Tibial artery (tissue), 4 donors: Measurements from ENCODE around the gene ZBTB40.

Experiments used
- DNase-seq, 2 donors: peaks; one replicate each; pipeline ENCODE4 v3.0.0-alpha.2; 2019
- H3K27ac ChIP-seq, 2 donors: fragments of 200-600 bp; sonication (generic) in 1 of 2; 1 replicate in 1 of 2; 2 replicates in 1 of 2; pipeline ENCODE4 v1.5.1; 2018 to 2019; ENCODE audit warnings: mild to moderate bottlenecking in 1 of 2
- H3K27me3 ChIP-seq, 2 donors: fragments of 200-600 bp; sonication (generic) in 1 of 2; one replicate each; pipeline versions ENCODE4 v1.5.1 to v1.6.0; 2016 to 2019
- H3K36me3 ChIP-seq, 3 donors: fragments of 200-600 bp; sonication (generic) in 2 of 3; one replicate each; pipeline ENCODE4 v1.5.1; 2016 to 2019; ENCODE audit warnings: mild to moderate bottlenecking in 2 of 3
- H3K4me1 ChIP-seq, 4 donors: fragments of 200-600 bp; sonication (generic) in 2 of 4; 1 replicate in 3 of 4; 2 replicates in 1 of 4; pipeline ENCODE4 v1.5.1; 2016 to 2019
- H3K4me3 ChIP-seq, 2 donors: fragments of 200-600 bp; sonication (generic) in 1 of 2; 1 replicate in 1 of 2; 2 replicates in 1 of 2; pipeline ENCODE4 v1.5.1; 2018 to 2019; ENCODE audit warnings: mild to moderate bottlenecking in 2 of 2
- H3K9me3 ChIP-seq, 3 donors: fragments of 200-600 bp; sonication (generic) in 1 of 3; one replicate each; pipeline ENCODE4 v1.5.1; 2016 to 2019
- CTCF ChIP-seq, 2 experiments: fragments of 200-600 bp in 1 of 2; fragments of 450-650 bp in 1 of 2; IDR thresholded peaks; one replicate each; pipeline ENCODE4 v1.5.1; 2017 to 2019; ENCODE audit warnings: antibody characterized with exemption in 2 of 2, mild to moderate bottlenecking in 1 of 2, moderate library complexity in 1 of 2
- intact Hi-C: fragments of 100-400 bp; cut with DNase I; formaldehyde crosslinking; loops from one replicate; pipeline ENCODE4 v1.15.0; 2023; ENCODE audit warnings: low total_unique reads

ZBTB40 gene

GRCh38 chr1:22451702-22452480, at the start of gene ZBTB40:
Gene ZBTB40 (plus strand): TSS chr1:22451851. CDS start chr1:22489949, 38,098 bp downstream.
- H3K27me3 ChIP-seq, result no peaks in the 10 kb centered on the region
- H3K9me3 ChIP-seq, result no peaks in the 10 kb centered on the region
- H3K4me3 ChIP-seq, result peak within 1 kb of the TSS; percentile 77 to 83
- peak in 1 of 2 experiments; percentile 4 for TF ChIP-seq CTCF (IDR thresholded peaks at IDR 0.05)
- peaks cover 0 to 64% (median 24%) of the 10 kb centered on the region in 4 donors for H3K4me1 ChIP-seq
- intact Hi-C loops, result loop anchor here (10.0 kb wide), 1 partner anchor 73 kb away; no protein-coding TSS in a partner anchor
- peak within 1 kb of the TSS; percentile 94 for H3K27ac ChIP-seq
- DNase-seq, result peak; percentile 96 to 99
- H3K36me3 ChIP-seq, result no peaks in the 10 kb centered on the region

- H3K9me3 ChIP-seq, result no peaks in the 10 kb centered on the region
- peaks cover 0 to 82% of the 10 kb centered on the region in 2 donors for H3K27me3 ChIP-seq
- no peak for TF ChIP-seq CTCF (IDR thresholded peaks at IDR 0.05)
- H3K4me3 ChIP-seq, result no peak overlapping the region
- intact Hi-C loops, result no loop called here
- H3K36me3 ChIP-seq, result no peaks in the 10 kb centered on the region
- H3K27ac ChIP-seq, result no peak overlapping the region
- H3K4me1 ChIP-seq, result no peaks in the 10 kb centered on the region
- no peak for DNase-seq
Measured at GRCh38 chr1:22402356-22403053, 49.1 kb upstream of the ZBTB40 start.

- Histone ChIP-seq H3K27me3 (peaks cover 0 to 81% of the 10 kb centered on the region in 2 donors), H3K36me3 (no peaks in the 10 kb centered on the region), H3K4me1 (no peaks in the 10 kb centered on the region), H3K4me3 (no peak overlapping the region), H3K27ac (no peak overlapping the region), H3K9me3 (no peaks in the 10 kb centered on the region)
- no peak for TF ChIP-seq CTCF (IDR thresholded peaks at IDR 0.05)
- intact Hi-C loops, result no loop called here
- no peak for DNase-seq
Measured at GRCh38 chr1:22404486-22404885, 47.2 kb upstream of the ZBTB40 start.

GRCh38 chr1:22406722-22407495, 44.7 kb upstream of the ZBTB40 start:
- Histone ChIP-seq H3K9me3 (no peaks in the 10 kb centered on the region), H3K27me3 (peaks cover 0 to 58% of the 10 kb centered on the region in 2 donors), H3K4me3 (no peak overlapping the region), H3K36me3 (no peaks in the 10 kb centered on the region), H3K4me1 (no peaks in the 10 kb centered on the region), H3K27ac (no peak overlapping the region)
- intact Hi-C loops, result no loop called here
- TF ChIP-seq CTCF (IDR thresholded peaks at IDR 0.05), result no peak
- no peak for DNase-seq

GRCh38 chr1:22408230-22408629, 43.4 kb upstream of the ZBTB40 start:
- intact Hi-C loops, result no loop called here
- DNase-seq, result no peak
- Histone ChIP-seq H3K4me3 (no peak overlapping the region), H3K9me3 (no peaks in the 10 kb centered on the region), H3K36me3 (no peaks in the 10 kb centered on the region), H3K27ac (no peak overlapping the region), H3K4me1 (no peaks in the 10 kb centered on the region), H3K27me3 (peaks cover 0 to 45% of the 10 kb centered on the region in 2 donors)
- TF ChIP-seq CTCF (IDR thresholded peaks at IDR 0.05), result no peak
